HepG2 (cell line): ENCODE results near the gene PRMT6.

ENCODE experiments used
- EP300 ChIP-seq, 3 experiments: sonication (generic) in 1 of 3; formaldehyde crosslinking in 1 of 3; IDR thresholded peaks; 2 replicates each; pipeline versions ENCODE4 v1.5.1 to v1.6.1; 2011 to 2020; ENCODE audit warnings: low read depth in 2 of 3, low read length in 2 of 3, borderline replicate concordance in 1 of 3, improper control_type of control experiment in 1 of 3, mild to moderate bottlenecking in 1 of 3, missing genetic modification reagents in 1 of 3, moderate library complexity in 1 of 3
- GMEB1 ChIP-seq: sonication (generic); formaldehyde crosslinking; IDR thresholded peaks from 2 replicates; pipeline ENCODE4 v1.5.1; 2020; ENCODE audit warnings: missing genetic modification reagents, mild to moderate bottlenecking, borderline replicate concordance
- HOMEZ ChIP-seq: IDR thresholded peaks from 2 replicates; pipeline ENCODE4 v1.6.1; 2016; ENCODE audit warnings: low read depth
- NR0B2 ChIP-seq: sonication (generic); formaldehyde crosslinking; IDR thresholded peaks from 2 replicates; pipeline ENCODE4 v1.4.0; 2020; ENCODE audit warnings: mild to moderate bottlenecking, missing genetic modification reagents
- POLR2AphosphoS5 ChIP-seq: IDR thresholded peaks from 2 replicates; pipeline ENCODE4 v1.6.1; 2012; ENCODE audit warnings: low read depth, low read length
- PRDM15 ChIP-seq: sonication (generic); formaldehyde crosslinking; IDR thresholded peaks from 2 replicates; pipeline ENCODE4 v1.4.0; 2020; ENCODE audit warnings: missing genetic modification reagents
- TCF12 ChIP-seq, 2 experiments: fragments of 450-650 bp in 1 of 2; sonication (generic) in 1 of 2; formaldehyde crosslinking in 1 of 2; IDR thresholded peaks; 2 replicates each; pipeline versions ENCODE4 v1.6.1 to v1.8.0; 2017 to 2022; ENCODE audit warnings: antibody characterized with exemption in 1 of 2, mild to moderate bottlenecking in 1 of 2, missing genetic modification reagents in 1 of 2, moderate library complexity in 1 of 2
- ZBTB26 ChIP-seq: IDR thresholded peaks from 2 replicates; pipeline ENCODE4 v1.6.1; 2016; ENCODE audit warnings: missing compliant biosample characterization, missing genetic modification reagents, borderline replicate concordance
- ZNF205 ChIP-seq: IDR thresholded peaks from 2 replicates; pipeline ENCODE4 v1.6.1; 2018; ENCODE audit warnings: missing biosample characterization, missing genetic modification reagents
- ZNF546 ChIP-seq: sonication (generic); formaldehyde crosslinking; conservative IDR thresholded peaks from 2 replicates; pipeline ENCODE4 v1.8.1; 2023; ENCODE audit warnings: mild to moderate bottlenecking, missing genetic modification reagents
- TF ChIP-seq, protein P1 (sequence below): sonication (generic); formaldehyde crosslinking; IDR thresholded peaks from 2 replicates; pipeline ENCODE4 v1.5.0; 2020; ENCODE audit warnings: mild to moderate bottlenecking, missing genetic modification reagents
- TF ChIP-seq, protein P2 (sequence below): sonication (generic); formaldehyde crosslinking; IDR thresholded peaks from 2 replicates; pipeline ENCODE4 v1.8.1; 2023; ENCODE audit warnings: mild to moderate bottlenecking, missing genetic modification reagents, borderline replicate concordance
- TF ChIP-seq, protein P3 (sequence below): sonication (generic); formaldehyde crosslinking; IDR thresholded peaks from 2 replicates; pipeline ENCODE4 v1.5.0; 2020; ENCODE audit warnings: mild to moderate bottlenecking, missing genetic modification reagents, moderate library complexity

DNA sequence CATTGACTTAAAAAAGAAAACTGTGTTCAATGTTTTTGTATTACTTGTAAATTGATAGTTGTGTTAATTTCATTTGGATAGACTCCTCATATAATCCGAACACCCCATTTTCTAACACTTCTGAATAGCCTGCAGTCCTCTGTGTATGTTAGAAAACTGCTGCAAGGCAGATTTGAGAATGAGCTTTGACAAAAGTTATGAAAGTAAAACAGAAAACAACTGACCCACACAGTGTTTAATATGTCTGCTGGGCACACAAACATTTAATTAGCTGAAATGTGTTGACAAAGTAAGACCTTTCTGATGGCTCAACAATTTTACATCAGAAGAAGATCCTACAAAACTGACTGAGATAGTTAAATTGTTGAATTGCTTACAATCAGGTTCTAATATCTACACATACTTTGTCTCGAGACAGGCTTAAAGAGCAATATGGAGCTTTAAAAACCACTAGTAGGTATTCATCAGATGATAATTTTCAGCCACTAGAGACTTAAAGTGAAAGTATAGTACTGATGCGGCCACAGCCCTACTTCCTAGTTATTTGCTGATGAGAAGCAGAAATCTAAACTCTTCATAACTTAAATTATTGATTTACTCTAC, 40.0 kb upstream of the PRMT6 start:
- TF ChIP-seq ZBTB26 (CRISPR knock-in tag), result no peak
- TF ChIP-seq, protein P1, sequence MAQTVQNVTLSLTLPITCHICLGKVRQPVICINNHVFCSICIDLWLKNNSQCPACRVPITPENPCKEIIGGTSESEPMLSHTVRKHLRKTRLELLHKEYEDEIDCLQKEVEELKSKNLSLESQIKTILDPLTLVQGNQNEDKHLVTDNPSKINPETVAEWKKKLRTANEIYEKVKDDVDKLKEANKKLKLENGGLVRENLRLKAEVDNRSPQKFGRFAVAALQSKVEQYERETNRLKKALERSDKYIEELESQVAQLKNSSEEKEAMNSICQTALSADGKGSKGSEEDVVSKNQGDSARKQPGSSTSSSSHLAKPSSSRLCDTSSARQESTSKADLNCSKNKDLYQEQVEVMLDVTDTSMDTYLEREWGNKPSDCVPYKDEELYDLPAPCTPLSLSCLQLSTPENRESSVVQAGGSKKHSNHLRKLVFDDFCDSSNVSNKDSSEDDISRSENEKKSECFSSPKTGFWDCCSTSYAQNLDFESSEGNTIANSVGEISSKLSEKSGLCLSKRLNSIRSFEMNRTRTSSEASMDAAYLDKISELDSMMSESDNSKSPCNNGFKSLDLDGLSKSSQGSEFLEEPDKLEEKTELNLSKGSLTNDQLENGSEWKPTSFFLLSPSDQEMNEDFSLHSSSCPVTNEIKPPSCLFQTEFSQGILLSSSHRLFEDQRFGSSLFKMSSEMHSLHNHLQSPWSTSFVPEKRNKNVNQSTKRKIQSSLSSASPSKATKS (CRISPR knock-in tag), result no peak
- no peak for TF ChIP-seq NR0B2 (CRISPR knock-in tag)
- TF ChIP-seq POLR2AphosphoS5, result no peak
- no peak for TF ChIP-seq ZNF546 (CRISPR knock-in tag)
- TF ChIP-seq PRDM15 (CRISPR knock-in tag), result no peak
- TF ChIP-seq GMEB1 (CRISPR knock-in tag), result no peak
- TF ChIP-seq, protein P2, sequence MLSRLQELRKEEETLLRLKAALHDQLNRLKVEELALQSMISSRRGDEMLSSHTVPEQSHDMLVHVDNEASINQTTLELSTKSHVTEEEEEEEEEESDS, result no peak
- TF ChIP-seq HOMEZ (CRISPR knock-in tag), result no peak
- TF ChIP-seq, protein P3, sequence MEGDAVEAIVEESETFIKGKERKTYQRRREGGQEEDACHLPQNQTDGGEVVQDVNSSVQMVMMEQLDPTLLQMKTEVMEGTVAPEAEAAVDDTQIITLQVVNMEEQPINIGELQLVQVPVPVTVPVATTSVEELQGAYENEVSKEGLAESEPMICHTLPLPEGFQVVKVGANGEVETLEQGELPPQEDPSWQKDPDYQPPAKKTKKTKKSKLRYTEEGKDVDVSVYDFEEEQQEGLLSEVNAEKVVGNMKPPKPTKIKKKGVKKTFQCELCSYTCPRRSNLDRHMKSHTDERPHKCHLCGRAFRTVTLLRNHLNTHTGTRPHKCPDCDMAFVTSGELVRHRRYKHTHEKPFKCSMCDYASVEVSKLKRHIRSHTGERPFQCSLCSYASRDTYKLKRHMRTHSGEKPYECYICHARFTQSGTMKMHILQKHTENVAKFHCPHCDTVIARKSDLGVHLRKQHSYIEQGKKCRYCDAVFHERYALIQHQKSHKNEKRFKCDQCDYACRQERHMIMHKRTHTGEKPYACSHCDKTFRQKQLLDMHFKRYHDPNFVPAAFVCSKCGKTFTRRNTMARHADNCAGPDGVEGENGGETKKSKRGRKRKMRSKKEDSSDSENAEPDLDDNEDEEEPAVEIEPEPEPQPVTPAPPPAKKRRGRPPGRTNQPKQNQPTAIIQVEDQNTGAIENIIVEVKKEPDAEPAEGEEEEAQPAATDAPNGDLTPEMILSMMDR (CRISPR knock-in tag), result no peak
- no peak for TF ChIP-seq TCF12 (IDR thresholded peaks at IDR 0.05)
- TF ChIP-seq TCF12 (CRISPR knock-in tag; IDR thresholded peaks at IDR 0.05), result no peak
- no peak for TF ChIP-seq ZNF205 (CRISPR knock-in tag)
- TF ChIP-seq EP300 (IDR thresholded peaks at IDR 0.05; ENCODE audit: low read depth in 2 of 2, low read length in 2 of 2), result no peak
- no peak for TF ChIP-seq EP300 (CRISPR knock-in tag; IDR thresholded peaks at IDR 0.05; ENCODE audit: borderline replicate concordance)
